NCI-H1417 (cell line): ENCODE results near the gene RASA3.
"Not testable (repeated sequence)": the region's sequence is repeated elsewhere in the genome, so short reads cannot be mapped to it uniquely, and the experiment has no call there.

ENCODE experiments used
- DNase-seq, 3 experiments: peaks; one replicate each; lab custom pipeline; 2025; lab: John Stamatoyannopoulos, UW

RASA3 gene

DNA sequence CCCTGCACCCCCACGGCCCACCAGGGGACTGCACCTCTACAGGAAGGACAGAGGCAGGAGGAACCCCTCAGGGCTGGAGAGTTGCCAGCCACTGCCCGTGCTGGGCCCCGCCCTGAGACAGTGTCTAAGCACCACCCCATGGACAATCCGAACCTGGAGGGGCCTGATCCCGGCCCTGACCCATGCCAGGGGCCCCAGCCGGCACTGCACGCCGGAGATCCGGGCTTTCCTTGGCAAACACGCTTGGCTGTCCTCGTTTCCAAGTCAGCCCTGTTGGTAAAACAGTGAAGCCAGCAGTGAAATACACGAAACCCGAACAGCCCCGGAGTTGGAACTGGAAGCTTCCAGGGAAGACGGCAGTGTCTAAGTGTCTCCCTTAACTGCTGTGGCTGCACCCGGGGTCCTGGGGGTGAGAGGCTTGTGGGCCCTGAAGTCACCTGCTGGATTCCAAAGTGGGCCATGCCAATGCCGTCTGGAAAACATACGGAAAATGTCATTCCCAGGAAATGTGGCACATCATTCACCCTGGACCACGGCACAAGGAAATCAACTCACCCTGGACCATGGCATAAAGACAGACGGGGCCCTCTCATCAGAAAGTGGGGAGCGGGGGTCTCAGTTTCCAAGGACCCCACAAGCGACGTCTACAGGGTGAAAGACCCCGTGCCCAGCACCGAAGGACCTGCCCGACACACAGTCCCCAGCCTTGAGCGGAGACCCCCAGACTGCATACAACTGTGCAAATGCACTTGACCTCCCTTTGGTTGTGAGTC lies 30.9 kb downstream of the RASA3 start:
- DNase-seq, result no peak

DNA sequence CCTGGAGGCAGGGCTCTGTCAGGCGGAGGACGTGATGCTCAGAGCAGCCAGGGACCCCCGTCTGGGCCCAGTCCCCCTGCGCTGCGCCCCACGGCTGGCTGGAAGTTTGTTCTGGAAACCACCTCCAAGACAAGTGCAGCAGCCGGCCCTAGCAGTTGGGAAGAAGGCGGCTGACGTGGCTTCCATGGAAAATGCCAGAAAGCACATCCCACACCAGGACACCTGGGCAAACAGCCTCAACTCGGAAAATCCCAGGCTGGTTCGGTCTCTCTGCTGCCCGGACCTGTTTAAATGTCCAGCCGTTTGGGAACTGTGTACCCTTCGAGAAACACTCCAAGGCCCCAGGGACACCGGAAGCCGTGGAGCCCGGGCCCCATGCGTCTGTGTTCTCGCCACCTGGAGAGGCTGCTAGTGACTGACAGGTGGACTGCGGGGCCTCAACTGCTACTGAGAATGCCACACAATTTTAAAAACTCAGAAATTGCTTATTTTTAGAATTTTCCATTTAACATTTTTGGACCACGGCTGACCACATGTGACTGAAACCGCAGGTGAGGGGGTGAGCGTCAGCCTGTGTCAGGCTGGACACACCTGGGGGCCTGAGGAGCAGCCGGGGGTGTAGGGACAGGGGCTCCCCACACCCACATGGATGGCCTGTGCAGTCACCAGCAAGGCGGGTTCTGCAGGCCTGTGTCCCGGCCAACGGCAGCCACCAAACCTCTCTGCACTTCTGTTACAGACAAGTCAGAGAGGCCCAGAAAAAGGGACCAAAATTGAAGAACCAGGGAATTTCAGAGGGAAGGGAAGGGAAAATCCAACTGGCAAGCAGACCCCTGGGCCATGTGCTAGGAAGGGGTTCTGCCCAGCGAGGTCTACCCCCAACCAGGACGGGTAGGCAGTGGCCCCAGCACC lies 31.7 kb downstream of the RASA3 start:
- DNase-seq, result peak in 2 of 3 experiments; percentile 30 to 51

DNA sequence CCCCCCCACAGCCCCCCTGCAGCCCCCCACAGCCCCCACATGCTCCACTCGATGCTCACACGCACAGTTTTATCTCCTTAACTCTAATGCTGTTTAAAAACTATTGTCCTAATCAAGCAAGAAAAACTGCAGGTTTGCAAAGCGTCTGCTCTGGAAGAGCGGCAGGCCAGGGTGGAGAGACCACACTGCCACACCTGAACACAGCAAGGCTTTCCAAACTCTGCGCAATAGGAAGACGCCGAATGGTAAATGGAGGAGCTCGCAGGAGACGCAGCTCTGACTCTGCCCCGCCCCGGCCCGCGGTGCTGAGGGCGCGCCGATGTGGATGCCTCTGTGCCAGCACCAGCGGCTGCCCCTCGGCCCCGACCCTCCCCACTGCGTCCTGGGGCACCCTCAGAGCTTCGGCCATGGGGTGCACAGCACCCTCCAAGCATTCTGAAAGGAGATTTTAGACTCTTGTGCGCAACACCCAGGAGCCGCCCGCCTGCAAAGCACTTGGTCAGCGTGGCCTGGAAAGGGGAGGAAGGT lies 32.4 kb downstream of the RASA3 start:
- peak; percentile 65 to 78 (median 68) for DNase-seq

DNA sequence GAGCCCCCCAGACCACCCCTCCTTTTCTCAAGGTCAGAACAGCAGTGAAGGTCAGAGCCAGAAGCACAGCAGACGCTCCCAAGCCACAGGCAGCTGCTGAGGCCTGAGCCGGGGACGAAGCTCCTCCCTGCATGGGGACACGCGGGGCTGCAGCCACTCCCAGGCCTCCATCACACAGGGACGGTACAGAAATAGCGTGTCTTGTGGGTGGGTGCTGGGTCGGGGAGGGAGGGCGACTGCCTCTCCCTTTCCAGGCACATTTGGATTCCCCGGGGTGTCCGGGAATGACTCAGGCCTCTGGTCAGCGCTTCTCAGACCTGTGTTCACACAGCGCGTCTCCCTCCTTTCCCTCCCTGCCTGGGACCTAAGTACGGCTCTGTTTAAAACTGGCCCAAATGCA lies 33.2 kb downstream of the RASA3 start:
- peak; percentile 44 to 82 (median 72) for DNase-seq

DNA sequence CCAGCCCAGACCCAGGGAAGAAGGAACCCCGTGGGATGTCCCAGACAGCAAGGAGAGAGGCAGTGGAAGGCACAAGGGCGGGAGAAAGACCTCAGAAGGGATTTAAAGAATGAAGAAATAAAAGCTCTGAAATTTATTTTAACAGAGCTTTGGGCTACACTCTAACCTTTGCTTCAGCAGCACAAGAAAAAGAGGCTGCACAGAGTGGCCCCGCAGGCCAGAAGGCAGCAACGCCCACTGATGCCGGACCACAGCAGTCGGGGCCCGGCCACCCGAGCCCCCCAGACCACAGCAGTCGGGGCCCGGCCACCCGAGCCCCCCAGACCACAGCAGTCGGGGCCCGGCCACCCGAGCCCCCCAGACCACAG lies 33.8 kb downstream of the RASA3 start:
- DNase-seq, result not testable (repeated sequence)

DNA sequence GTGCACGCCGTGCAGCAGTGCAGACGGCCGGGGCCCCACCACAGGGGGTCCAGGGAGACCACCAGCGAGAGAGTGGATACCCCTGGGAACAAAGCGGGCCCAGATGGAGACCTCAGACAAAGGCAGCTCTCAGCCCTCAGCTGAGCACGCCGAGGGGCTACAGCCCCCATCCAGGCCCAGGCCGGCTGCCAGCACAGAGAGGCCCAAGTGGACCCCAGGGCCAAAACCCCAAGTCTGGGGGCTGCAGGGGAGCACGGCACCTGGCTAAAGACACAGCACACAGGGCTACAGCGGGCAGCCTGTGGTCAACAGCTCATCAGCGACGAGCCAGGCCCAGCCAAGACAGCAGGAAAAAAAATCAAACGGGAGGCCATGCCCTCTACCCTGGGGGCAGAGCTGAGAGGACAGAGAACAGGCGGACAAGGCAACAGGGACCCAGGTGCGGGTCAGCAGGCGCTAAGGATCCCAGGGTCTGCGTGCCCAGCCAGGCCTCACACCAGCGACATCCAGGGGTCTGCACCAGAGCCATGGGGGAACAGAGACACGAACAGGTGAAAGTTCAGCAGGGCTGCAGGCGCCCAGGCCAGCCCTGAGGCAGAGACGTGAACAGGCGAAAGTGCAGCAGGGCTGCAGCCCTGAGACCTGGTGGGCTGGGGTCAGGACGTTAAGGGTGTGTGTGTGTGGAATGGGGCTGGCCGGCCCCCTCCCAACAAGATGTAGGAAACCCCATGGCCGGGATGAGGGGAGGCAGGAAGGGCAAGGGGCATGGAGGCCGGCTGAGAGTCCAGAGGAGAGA lies 34.3 kb downstream of the RASA3 start:
- DNase-seq, result no peak

DNA sequence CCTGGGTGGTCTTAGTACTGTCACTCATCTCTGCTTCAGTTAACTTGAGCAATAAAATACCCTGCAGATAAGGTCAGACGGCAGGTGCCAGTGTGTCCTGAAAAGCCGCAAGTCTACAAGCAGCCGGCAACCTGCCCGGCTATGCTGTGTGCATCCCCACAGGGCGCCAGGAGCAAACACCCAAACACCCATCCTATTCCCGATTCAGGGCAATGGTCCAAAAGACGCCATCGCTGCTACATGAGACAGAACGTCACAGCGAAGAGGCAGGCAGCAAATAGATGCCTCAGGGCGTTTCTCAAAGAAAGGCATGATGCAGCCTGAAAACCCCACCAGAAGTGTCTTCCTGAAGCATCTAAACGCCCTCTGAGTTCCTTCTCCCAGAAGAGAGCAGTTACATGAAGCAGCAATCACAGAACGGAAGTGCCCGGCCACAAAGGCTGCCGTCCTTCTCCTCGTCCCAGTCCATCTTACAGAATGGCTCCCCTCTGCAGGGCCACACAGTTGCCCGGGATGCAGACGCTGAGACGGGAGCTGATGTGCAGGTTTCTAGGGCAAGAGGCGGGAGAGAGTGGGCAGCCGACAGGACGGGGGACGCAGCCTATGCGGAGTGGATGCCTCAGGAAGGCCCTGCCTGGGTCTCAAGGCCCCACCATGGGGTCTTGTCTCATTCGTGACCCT lies 35.1 kb downstream of the RASA3 start:
- peak in 2 of 3 experiments; percentile 23 to 60 for DNase-seq

DNA sequence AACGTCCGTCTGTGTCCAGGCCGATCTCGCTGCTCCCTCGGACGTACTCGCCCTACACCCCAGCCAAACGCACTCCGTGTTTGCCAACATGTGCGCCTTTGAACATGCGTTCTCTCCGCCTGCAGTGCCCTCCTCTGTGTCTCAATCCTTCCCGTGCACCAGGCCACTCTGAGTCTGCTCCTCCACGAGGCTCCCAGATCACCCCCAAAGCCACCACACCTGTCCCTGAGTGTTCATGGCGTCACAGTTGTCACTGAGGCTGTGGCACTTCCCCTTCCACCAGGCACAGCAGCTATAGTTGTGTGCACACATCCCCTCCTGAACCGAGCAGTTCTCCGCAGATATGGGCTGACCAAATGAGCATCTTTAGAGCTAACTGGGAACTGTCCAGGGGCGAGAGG lies 35.6 kb downstream of the RASA3 start:
- DNase-seq, result no peak

DNA sequence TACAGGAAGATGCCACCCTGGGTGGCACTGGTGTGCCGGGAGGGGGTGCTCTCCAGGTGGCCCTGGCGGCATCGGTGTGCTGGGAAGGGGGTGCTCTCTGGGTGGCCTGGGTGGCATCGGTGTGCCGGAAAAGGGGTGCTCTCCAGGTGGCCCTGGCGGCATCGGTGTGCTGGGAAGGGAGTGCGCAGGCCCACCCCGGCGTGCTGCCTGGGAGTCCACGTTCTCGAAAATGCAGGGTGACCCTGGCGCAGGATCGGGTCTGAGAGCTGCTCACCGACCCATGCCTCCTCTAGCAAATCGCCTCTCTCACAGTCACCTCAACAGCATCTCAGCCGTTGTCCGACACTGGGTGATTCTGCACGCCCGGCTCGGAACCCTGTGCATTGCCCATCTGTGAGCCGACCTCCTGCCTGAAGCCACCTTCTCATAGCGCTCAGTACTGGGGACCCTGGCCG lies 36.4 kb downstream of the RASA3 start:
- DNase-seq, result no peak

DNA sequence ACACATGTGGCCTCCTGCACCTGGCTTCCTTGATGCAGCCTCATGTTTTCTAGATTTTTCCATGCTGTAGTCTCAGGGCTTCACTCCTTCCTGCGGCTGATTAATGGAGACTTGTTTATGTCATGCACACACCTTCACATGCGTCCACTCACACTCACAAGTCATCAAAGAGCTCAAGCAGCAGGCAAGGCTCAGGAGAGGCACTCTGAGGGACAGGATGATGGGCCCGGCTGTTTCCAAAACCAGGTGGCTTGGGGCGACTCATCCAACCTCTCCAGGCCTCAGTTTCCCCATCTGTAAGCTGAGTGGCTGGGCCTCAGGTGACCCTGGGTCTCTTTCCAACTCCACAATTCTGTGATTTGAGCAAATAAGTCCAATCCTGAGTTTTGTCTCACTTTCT lies 36.9 kb downstream of the RASA3 start:
- DNase-seq, result no peak

DNA sequence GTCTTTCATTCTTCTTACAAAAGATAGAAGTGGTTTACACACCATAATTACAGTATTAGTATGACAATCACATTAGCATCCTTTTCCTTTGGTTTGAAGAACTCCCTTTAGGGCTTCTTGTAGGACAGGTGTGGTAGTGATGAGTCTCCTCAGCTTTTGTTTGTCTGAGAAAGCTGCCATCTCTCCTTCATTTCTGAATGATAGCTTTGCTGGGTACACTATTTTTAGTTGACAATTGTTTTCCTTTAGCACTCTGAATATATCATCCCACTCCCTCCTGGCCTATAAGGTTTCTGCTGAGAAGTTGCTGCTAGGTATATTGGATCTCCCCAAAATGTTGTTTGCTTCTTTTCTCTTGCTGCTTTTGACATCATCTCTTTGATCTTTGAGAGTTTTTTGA lies 39.3 kb downstream of the RASA3 start:
- DNase-seq, result no peak

DNA sequence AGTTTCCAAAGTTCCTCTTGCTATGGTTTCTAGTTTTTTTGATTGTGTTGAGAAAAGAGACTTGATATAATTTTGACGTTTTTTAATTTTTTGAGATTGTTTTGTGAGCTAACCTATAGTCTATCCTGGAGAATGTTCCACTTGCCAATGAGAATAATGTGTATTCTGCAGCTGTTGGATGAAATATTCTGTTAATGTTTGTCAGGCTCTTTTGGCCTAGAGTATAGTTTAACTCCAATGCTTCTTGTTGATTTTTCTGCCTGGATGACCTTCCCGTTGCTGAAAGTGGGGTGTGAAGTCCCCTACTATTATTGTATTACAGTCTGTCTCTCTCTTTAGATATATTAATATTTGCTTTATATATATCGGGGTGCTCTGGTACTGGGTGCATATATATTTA lies 40.0 kb downstream of the RASA3 start:
- DNase-seq, result no peak

DNA sequence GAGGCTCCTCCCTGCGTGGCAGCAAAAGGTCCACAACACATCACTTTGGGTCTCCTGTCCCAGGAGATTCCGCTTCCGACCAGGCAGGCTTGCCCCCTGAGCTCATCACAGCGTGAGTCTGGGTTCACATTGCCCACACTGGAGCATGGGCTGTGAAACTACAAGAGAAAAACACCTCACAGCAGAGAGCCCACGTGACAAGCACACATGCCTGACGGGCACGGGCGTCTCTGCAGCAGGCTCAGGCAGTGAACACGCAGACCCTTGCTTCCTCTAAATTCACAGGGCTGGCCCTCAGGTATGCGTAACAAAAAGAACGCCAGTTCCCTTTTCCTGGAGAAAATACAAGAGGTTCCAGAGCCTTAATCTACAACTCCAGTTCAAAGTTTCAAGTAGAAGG lies 41.9 kb downstream of the RASA3 start:
- DNase-seq, result no peak

DNA sequence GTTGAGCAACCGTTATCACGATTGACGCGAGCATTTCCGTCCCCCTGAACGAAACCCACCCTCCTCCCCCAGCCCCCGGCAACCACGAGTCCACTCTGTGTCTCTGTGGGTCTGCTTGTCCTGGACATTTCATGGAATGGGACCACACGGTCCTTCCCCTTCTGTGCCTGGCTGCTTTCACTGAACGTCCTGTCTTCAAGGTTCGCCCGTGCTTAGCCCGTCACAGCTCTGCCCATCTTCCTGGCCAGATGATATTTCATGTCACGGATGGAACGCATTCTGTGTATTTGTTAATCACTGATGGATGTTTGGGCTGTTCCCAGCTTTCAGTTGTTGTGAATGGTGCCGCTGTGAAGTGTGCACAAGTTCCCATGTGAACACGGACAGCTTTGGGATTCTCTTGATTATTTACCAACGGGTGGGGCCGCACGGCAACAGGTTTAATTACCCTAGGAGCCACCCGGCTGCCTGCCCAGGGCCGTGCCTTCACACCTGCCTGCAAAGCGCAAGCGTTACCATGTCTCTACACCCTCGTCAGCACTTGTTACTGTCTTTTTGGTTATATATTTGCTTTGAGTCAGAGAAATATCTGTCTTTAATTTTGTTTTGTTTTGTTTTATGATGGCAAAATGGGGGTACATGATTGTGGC lies 42.5 kb downstream of the RASA3 start:
- no peak for DNase-seq

DNA sequence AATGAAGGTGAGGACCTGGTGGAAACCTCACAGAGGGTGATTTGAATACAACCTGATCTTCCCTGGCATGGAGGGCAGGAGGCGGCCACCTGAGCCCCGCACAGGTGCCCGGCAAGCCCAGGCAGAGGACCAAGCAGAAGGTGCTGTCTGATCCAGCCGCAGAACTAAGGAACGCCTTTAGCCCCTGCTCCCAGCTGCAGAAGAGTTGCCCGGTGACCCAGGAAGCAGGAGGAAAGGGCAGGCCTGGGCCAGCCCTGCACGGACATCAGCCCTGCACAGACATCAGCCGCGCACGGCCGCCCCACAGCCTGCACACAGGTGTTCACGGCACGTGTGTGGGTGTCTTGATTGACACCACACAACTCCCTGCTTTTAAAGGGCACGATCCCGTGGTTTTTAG lies 43.1 kb downstream of the RASA3 start:
- no peak for DNase-seq

DNA sequence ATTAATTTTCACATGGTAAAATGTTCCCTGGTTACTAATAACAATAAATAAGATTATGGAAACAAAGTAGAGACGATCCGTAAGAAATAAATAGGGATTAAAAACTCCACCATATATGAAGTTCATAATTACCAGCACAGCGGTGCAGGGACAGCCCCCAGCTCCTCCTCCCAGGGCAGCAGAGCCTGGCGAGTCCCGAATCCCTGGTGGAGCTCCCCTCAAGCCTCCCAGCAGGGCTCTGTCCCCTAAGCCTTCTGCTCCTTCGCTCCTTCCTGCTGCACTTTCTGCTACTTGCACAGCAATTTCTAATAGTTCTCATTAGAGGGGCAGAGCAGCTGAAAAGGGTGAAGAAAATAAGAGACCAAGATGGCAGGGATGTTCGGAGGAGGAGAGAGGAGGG lies 43.6 kb downstream of the RASA3 start:
- no peak for DNase-seq

DNA sequence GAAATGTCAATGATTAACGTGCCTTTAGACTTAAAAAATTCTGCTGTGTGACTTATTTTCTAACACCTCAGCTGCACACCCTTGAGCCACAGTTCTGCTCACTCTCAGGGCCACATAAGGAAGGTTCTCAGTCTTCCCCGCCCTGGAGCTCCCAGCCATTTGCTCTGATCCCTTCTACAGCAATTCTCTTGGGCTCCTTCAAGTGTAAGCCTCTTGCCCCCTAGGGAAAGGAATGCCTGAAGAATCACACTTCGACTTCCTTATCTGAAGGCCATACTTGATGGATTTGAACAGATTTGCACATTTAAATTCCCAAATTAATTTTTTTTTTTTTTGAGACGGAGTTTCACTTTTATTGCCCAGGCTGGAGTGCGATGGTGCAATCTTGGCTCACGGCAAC lies 44.2 kb downstream of the RASA3 start:
- no peak for DNase-seq

DNA sequence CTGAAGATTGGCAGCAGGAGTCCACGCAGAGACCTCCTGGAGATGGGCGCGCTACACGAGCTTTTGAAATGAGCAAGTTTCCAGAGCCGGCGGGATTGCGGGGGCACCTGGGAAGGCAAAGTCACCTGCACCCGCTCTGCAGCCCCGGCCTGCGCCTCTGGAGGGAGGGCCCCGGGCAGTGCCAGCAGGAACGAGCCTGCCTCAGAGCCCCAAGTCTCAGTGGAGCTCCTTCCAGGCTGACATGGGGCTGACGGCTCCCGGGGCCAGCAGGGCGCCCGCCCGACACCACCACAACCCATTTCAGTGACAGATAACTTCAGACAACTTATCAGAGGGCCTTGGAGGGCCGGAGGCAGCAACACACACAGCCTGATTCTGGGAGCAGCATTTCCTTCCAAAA lies 45.0 kb downstream of the RASA3 start:
- DNase-seq, result no peak

DNA sequence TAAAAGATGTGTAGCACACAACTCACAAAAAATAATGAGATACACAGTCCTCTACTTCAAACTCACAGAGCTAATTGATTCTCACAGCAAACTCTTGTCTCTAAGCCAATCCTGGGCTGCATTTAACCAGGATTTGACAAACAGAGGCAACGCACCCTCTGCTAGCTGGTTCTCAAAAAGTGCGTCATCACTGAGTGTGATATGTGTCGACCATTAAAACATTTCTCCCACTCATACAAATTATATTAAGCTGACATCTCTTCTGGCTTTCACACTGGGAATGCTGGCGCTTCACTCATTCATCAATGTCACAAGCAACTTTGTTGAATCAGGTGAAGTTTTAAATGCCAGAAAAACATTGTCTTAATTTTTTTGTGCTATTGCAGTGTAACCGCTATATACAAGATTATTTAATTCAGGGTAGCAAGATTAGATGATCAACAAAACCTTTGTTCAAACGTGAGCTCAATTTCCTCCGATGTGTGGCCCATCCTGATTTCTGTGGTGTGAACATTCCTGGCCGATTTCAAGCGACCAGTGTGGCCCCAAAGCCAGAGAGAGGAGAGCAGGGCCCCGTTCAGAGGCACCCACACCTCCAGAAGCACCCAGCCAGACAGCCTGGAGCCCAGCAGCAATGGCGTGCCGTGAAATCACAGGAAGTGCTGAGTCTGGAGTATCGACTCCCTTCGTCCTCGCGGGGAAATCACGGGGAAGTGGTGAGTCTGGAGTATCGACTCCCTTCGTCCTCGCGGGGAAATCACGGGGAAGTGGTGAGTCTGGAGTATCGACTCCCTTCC lies 49.4 kb downstream of the RASA3 start:
- DNase-seq, result no peak
